Mesenchymal stem cell (in vitro differentiated cells and primary cell): Measurements from ENCODE around the gene P2RX1.
"Not testable (repeated sequence)": the region's sequence is repeated elsewhere in the genome, so short reads cannot be mapped to it uniquely, and the experiment has no call there.

Experiments
- DNase-seq: peaks from one replicate; pipeline ENCODE4 v3.0.0-alpha.2; 2013
- H2AFZ ChIP-seq: one replicate; pipeline ENCODE4 v1.6.1; 2013; ENCODE audit warnings: low read depth, mild to moderate bottlenecking, control low read depth, inconsistent platforms, low read length, moderate library complexity
- H2AK5ac ChIP-seq: 2 replicates; pipeline ENCODE4 v1.6.1; 2013; ENCODE audit warnings: low read length, moderate library complexity, mild to moderate bottlenecking, inconsistent platforms; ENCODE audit not compliant: severe bottlenecking
- H2BK120ac ChIP-seq: one replicate; pipeline ENCODE4 v1.6.1; 2013; ENCODE audit warnings: low read depth, mild to moderate bottlenecking, inconsistent platforms, low read length, moderate library complexity
- H2BK12ac ChIP-seq, 2 experiments: one replicate each; pipeline ENCODE4 v1.6.1; 2013; ENCODE audit warnings: inconsistent platforms in 2 of 2, low read length in 2 of 2, mild to moderate bottlenecking in 2 of 2, moderate library complexity in 2 of 2, control low read depth in 1 of 2
- H2BK15ac ChIP-seq: one replicate; pipeline ENCODE4 v1.6.1; 2013; ENCODE audit warnings: mild to moderate bottlenecking, low read depth, inconsistent platforms; ENCODE audit not compliant: poor library complexity, severe bottlenecking
- H2BK5ac ChIP-seq: 2 replicates; pipeline ENCODE4 v1.6.1; 2013; ENCODE audit warnings: low read depth, mild to moderate bottlenecking, low read length, control low read depth, inconsistent platforms; ENCODE audit not compliant: poor library complexity, severe bottlenecking
- H3K14ac ChIP-seq, 2 experiments: one replicate each; pipeline ENCODE4 v1.6.1; 2013; ENCODE audit warnings: inconsistent platforms in 2 of 2, low read length in 2 of 2, control low read depth in 1 of 2, mild to moderate bottlenecking in 1 of 2, moderate library complexity in 1 of 2
- H3K18ac ChIP-seq, 2 experiments: one replicate each; pipeline ENCODE4 v1.6.1; 2013; ENCODE audit warnings: inconsistent platforms in 2 of 2, low read length in 2 of 2, control low read depth in 1 of 2, low read depth in 1 of 2, mild to moderate bottlenecking in 1 of 2
- H3K23ac ChIP-seq, 2 experiments: one replicate each; pipeline ENCODE4 v1.6.1; 2013; ENCODE audit warnings: inconsistent platforms in 2 of 2, low read length in 2 of 2, mild to moderate bottlenecking in 2 of 2, moderate library complexity in 2 of 2, control low read depth in 1 of 2
- H3K27ac ChIP-seq: 2 replicates; pipeline ENCODE4 v1.5.1; 2013; ENCODE audit warnings: mild to moderate bottlenecking, moderate library complexity, low read length, control low read depth, inconsistent platforms; ENCODE audit not compliant: poor library complexity, severe bottlenecking
- H3K27me3 ChIP-seq, 2 experiments: 2 replicates each; pipeline versions ENCODE4 v1.6.1 to v1.7.0; 2013; ENCODE audit warnings: low read length in 2 of 2, mild to moderate bottlenecking in 2 of 2, moderate library complexity in 2 of 2, control low read depth in 1 of 2, inconsistent platforms in 1 of 2; ENCODE audit not compliant: control insufficient read depth in 1 of 2, insufficient read depth in 1 of 2
- H3K36me3 ChIP-seq, 2 experiments: 2 replicates each; pipeline versions ENCODE4 v1.6.1 to v1.7.0; 2013; ENCODE audit warnings: low read length in 2 of 2, control low read depth in 1 of 2, inconsistent platforms in 1 of 2, low read depth in 1 of 2, mild to moderate bottlenecking in 1 of 2; ENCODE audit not compliant: insufficient read depth in 2 of 2, control insufficient read depth in 1 of 2
- H3K4ac ChIP-seq, 2 experiments: one replicate each; pipeline ENCODE4 v1.6.1; 2013; ENCODE audit warnings: inconsistent platforms in 2 of 2, low read length in 2 of 2, mild to moderate bottlenecking in 2 of 2, moderate library complexity in 2 of 2, control low read depth in 1 of 2, low read depth in 1 of 2
- H3K4me1 ChIP-seq: 2 replicates; pipeline ENCODE4 v1.6.1; 2013; ENCODE audit warnings: low read depth, low read length, control low read depth; ENCODE audit not compliant: control insufficient read depth, insufficient read depth
- H3K4me2 ChIP-seq: 2 replicates; pipeline ENCODE4 v1.6.1; 2013; ENCODE audit warnings: low read length, mild to moderate bottlenecking, inconsistent platforms; ENCODE audit not compliant: poor library complexity, severe bottlenecking
- H3K4me3 ChIP-seq, 2 experiments: 2 replicates each; pipeline versions ENCODE4 v1.5.1 to v1.7.0; 2013; ENCODE audit warnings: low read length in 2 of 2, mild to moderate bottlenecking in 2 of 2, control low read depth in 1 of 2, low read depth in 1 of 2; ENCODE audit not compliant: insufficient read depth in 1 of 2
- H3K79me1 ChIP-seq: replicated peaks from 2 replicates; pipeline ENCODE4 v1.6.1; 2013; ENCODE audit warnings: mild to moderate bottlenecking, control low read depth, low read length, inconsistent platforms; ENCODE audit not compliant: poor library complexity, severe bottlenecking
- H3K9ac ChIP-seq: 2 replicates; pipeline ENCODE4 v1.7.0; 2013; ENCODE audit warnings: mild to moderate bottlenecking, low read length, moderate library complexity
- H3K9me3 ChIP-seq: 2 replicates; pipeline ENCODE4 v1.7.0; 2013; ENCODE audit warnings: mild to moderate bottlenecking, low read length; ENCODE audit not compliant: control insufficient read depth
- H4K8ac ChIP-seq: one replicate; pipeline ENCODE4 v1.6.1; 2013; ENCODE audit warnings: inconsistent platforms, mild to moderate bottlenecking, low read length, moderate library complexity
- H4K91ac ChIP-seq: one replicate; pipeline ENCODE4 v1.6.1; 2013; ENCODE audit warnings: mild to moderate bottlenecking, low read length, inconsistent platforms
- WGBS: methylation state at CpG from one replicate; pipeline ENCODE4 v1.1.7; 2013; ENCODE audit warnings: mixed read lengths; 5-methylcytosine and 5-hydroxymethylcytosine counted together

Gene P2RX1

DNA sequence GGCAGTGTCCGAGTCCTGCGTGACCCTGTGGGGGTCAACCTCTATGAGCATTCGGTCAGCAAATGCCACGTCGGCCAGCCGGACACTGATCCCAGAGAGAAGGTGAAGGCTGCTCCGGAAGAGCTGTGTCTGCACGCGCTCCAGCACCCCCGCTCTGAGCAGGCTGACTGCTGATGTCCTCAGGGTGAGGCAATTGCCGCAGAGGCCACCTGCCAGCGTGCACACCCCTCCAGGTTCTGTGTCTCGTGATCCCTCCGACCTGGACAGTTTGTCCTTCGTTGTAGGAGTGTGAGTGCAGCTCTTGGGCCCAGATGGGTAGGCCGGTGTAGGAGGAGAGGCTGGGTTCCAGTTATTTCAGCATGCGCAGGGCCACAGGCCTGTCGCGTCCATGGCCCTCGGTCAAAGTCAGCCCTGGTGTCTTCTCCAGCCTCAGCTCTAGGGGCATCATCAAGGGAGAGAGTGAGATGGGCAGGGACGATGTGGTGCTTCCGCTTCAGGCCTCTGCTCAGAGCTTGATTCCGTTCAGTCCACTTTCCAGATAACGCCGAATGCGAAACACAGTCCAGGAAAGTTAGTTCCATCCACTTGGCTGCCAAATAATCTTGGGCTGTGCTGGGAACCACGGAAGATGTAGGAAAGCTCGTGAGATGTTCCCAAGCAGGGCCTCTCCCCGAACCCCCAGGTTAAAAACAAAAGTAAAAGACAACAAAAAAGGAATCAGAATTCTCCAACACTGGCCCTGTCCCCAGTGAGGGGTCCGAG is 55.1 kb downstream of the P2RX1 start:
- no peaks in the 10 kb centered on the region for H3K79me1 ChIP-seq
- no peak overlapping the region for H2BK120ac ChIP-seq
- H3K4me1 ChIP-seq, result peaks cover 15% of the 10 kb centered on the region
- H2BK15ac ChIP-seq, result no peak overlapping the region
- no peak overlapping the region for H3K18ac ChIP-seq
- WGBS, result 96% methylated on average over 30 of the region's 30 CpGs
- H3K4ac ChIP-seq, result no peak overlapping the region
- H4K91ac ChIP-seq, result no peak overlapping the region
- no peak overlapping the region for H4K8ac ChIP-seq
- peaks cover 22 to 29% of the 10 kb centered on the region in 2 experiments for H3K36me3 ChIP-seq
- DNase-seq, result no peak
- H3K4me3 ChIP-seq, result no peak overlapping the region
- no peak overlapping the region for H2BK5ac ChIP-seq
- no peak overlapping the region for H2AK5ac ChIP-seq
- H3K14ac ChIP-seq, result no peak overlapping the region
- H3K9me3 ChIP-seq, result no peaks in the 10 kb centered on the region
- no peak overlapping the region for H2BK12ac ChIP-seq
- H3K9ac ChIP-seq, result no peak overlapping the region
- no peak overlapping the region for H3K4me2 ChIP-seq
- H3K27me3 ChIP-seq, result peaks cover 0 to 9% of the 10 kb centered on the region in 2 experiments
- H3K27ac ChIP-seq, result no peak overlapping the region
- H2AFZ ChIP-seq, result no peak overlapping the region
- H3K23ac ChIP-seq, result no peak overlapping the region

DNA sequence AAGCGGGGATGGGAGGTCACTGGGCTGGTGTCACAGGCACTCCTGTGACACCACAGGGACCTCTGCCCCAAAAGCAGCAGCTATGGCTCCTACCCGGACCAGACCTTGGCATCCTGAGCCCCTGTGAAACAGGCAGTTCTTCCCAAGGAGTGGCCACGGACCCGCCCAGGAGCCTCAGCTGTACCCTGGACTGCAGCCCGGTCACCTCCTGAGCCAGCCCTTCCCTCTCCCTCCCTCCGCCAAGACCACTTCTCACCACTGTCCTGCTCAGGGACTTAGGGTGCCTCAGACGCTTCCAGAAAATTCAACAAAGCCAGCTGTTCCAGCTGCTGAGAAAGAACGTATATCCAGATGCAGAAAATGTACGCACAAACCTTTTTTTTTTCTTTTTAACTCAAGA is 56.3 kb downstream of the P2RX1 start:
- Histone ChIP-seq H4K8ac (no peak overlapping the region), H3K79me1 (no peaks in the 10 kb centered on the region), H3K4ac (no peak overlapping the region), H3K27ac (no peak overlapping the region), H3K27me3 (peaks cover 0 to 9% of the 10 kb centered on the region in 2 experiments), H3K36me3 (peaks cover 20 to 22% of the 10 kb centered on the region in 2 experiments), H3K18ac (no peak overlapping the region), H3K4me1 (peaks cover 6% of the 10 kb centered on the region), H2BK15ac (no peak overlapping the region), H3K9ac (no peak overlapping the region), H2AK5ac (no peak overlapping the region), H2AFZ (no peak overlapping the region), H3K23ac (no peak overlapping the region), H3K4me2 (no peak overlapping the region), H2BK120ac (no peak overlapping the region), H2BK12ac (no peak overlapping the region), H3K4me3 (no peak overlapping the region), H4K91ac (no peak overlapping the region), H3K9me3 (no peaks in the 10 kb centered on the region), H3K14ac (no peak overlapping the region), H2BK5ac (no peak overlapping the region)
- DNase-seq, result no peak
- WGBS, result 84% methylated on average over 8 of the region's 9 CpGs

DNA sequence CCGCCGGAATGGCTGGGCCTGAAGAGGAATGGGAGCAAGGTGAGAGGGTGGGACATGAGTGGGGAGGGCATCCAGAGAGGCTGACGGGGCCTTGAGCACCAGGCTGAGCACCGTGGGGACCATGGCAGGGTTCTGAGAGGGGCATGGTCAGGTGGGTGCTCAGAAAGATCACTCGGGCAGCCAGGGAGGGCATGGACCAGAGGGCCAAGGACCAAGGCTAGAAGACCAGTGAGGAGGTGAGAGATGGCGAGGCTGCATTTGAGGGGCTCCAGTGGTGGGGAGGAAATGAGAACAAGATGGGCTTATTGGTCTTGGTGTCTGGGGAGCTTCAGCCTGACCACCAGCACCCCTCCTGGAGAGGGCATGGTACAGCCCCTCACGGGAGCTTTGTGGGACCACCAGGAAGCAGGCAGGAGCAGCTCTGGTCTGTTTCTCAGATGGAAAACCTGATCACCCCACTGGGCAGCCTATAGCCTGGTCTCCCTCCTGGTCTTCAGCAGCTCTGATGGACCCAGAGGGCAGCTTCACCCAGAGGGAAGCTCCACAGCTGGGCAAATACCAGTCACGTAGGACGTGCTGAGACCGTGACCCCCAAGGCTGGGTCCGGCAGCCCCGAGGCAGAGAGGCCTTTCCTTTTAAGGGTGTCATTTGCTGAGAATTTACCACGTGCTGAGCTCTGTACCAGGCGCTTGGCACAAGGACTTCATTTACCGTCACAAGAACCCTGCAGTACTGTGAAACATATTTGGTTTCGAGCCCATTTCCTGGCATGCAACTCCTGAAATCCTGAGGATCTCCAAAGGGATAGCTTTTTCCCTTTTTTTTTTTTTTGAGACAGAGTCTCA is 58.8 kb downstream of the P2RX1 start:
- H3K9me3 ChIP-seq, result no peaks in the 10 kb centered on the region
- no peak overlapping the region for H3K27ac ChIP-seq
- H4K8ac ChIP-seq, result no peak overlapping the region
- no peak overlapping the region for H2BK120ac ChIP-seq
- H2BK15ac ChIP-seq, result no peak overlapping the region
- H3K4me2 ChIP-seq, result no peak overlapping the region
- H3K79me1 ChIP-seq, result no peaks in the 10 kb centered on the region
- peaks cover 4% of the 10 kb centered on the region for H3K4me1 ChIP-seq
- H3K23ac ChIP-seq, result no peak overlapping the region
- no peak overlapping the region for H4K91ac ChIP-seq
- no peak overlapping the region for H3K9ac ChIP-seq
- peaks cover 20 to 22% of the 10 kb centered on the region in 2 experiments for H3K36me3 ChIP-seq
- no peak overlapping the region for H2BK5ac ChIP-seq
- DNase-seq, result no peak
- no peak overlapping the region for H2BK12ac ChIP-seq
- H3K18ac ChIP-seq, result no peak overlapping the region
- WGBS, result 87% methylated on average over 16 of the region's 16 CpGs
- peaks cover 0 to 14% of the 10 kb centered on the region in 2 experiments for H3K27me3 ChIP-seq
- no peak overlapping the region for H3K4me3 ChIP-seq
- H2AFZ ChIP-seq, result no peak overlapping the region
- no peak overlapping the region for H3K4ac ChIP-seq
- H2AK5ac ChIP-seq, result no peak overlapping the region
- no peak overlapping the region for H3K14ac ChIP-seq

DNA sequence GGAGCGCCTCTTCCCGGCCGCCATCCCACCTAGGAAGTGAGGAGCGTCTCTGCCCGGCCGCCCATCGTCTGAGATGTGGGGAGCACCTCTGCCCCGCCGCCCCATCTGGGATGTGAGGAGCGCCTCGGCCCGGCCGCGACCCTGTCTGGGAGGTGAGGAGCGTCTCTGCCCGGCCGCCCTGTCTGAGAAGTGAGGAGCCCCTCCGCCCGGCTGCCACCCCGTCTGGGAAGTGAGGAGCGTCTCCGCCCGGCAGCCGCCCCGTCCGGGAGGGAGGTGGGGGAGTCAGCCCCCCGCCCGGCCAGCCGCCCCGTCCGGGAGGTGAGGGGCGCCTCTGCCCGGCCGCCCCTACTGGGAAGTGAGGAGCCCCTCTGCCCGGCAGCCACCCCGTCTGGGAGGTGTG is 62.1 kb downstream of the P2RX1 start:
- H3K4me3 ChIP-seq, H4K91ac ChIP-seq, H3K4ac ChIP-seq, H3K9ac ChIP-seq, H2BK12ac ChIP-seq, H2AFZ ChIP-seq, H3K4me2 ChIP-seq, H3K9me3 ChIP-seq, H2BK15ac ChIP-seq, H2BK120ac ChIP-seq, H3K23ac ChIP-seq, H3K36me3 ChIP-seq, H4K8ac ChIP-seq, H3K4me1 ChIP-seq, H3K27ac ChIP-seq, H3K79me1 ChIP-seq, DNase-seq, H2AK5ac ChIP-seq, H2BK5ac ChIP-seq, H3K18ac ChIP-seq, H3K14ac ChIP-seq: not testable (repeated sequence)
- H3K27me3 ChIP-seq, result peaks cover 9 to 30% of the 10 kb centered on the region in 2 experiments
- 100% methylated on average over 1 of the region's 36 CpGs for WGBS
